Fibroblast of pulmonary artery (primary cell): ENCODE results near the gene KIAA1755.

Experiments used
- DNase-seq: peaks from one replicate; pipeline ENCODE4 v3.0.0-alpha.2; 2010; ENCODE audit warnings: low read depth
- H3K4me3 ChIP-seq: replicated peaks from 2 replicates; pipeline ENCODE4 v1.5.1; 2011; ENCODE audit warnings: low read depth, mild to moderate bottlenecking, control low read depth, low read length, moderate library complexity
- CTCF ChIP-seq: IDR thresholded peaks from 2 replicates; pipeline ENCODE4 v1.5.1; 2011; ENCODE audit warnings: mild to moderate bottlenecking, control low read depth, low read length, inconsistent platforms; ENCODE audit errors: missing control alignments

The KIAA1755 gene

GRCh38 chr20:38304845-38305447 is 44.4 kb upstream of the KIAA1755 start:
- no peak overlapping the region for H3K4me3 ChIP-seq
- TF ChIP-seq CTCF, result peak; percentile 72
- peak; percentile 58 for DNase-seq

GRCh38 chr20:38303908-38304379 is 43.4 kb upstream of the KIAA1755 start, which contains the start of gene BPI:
Gene BPI (plus strand): TSS chr20:38304156. CDS start chr20:38304224, 68 bp downstream.
- TF ChIP-seq CTCF, result no peak
- DNase-seq, result no peak
- H3K4me3 ChIP-seq, result no peak within 1 kb of the TSS

- no peak overlapping the region for H3K4me3 ChIP-seq
- no peak for DNase-seq
- TF ChIP-seq CTCF, result no peak
Observed at GRCh38 chr20:38302786-38303185, 42.3 kb upstream of the KIAA1755 start.

GRCh38 chr20:38301309-38301708 is 40.8 kb upstream of the KIAA1755 start:
- no peak overlapping the region for H3K4me3 ChIP-seq
- TF ChIP-seq CTCF, result no peak
- DNase-seq, result no peak

- no peak for TF ChIP-seq CTCF
Observed at GRCh38 chr20:38300438-38300837, 39.9 kb upstream of the KIAA1755 start.

GRCh38 chr20:38299963-38300362 is 39.4 kb upstream of the KIAA1755 start:
- DNase-seq, result no peak
- no peak for TF ChIP-seq CTCF
- H3K4me3 ChIP-seq, result no peak overlapping the region

More at GRCh38 chr20:38300438-38300837, 39.9 kb upstream of the KIAA1755 start:
- no peak overlapping the region for H3K4me3 ChIP-seq
- DNase-seq, result no peak

GRCh38 chr20:38298768-38299288 is 38.3 kb upstream of the KIAA1755 start:
- peak; percentile 92 for DNase-seq
- H3K4me3 ChIP-seq, result no peak overlapping the region
- no peak for TF ChIP-seq CTCF
